HG03378 (cell line): Measurements from ENCODE around the gene MAN1A1.
"Not testable (repeated sequence)": the region's sequence is repeated elsewhere in the genome, so short reads cannot be mapped to it uniquely, and the experiment has no call there.

Experiments used
- ATAC-seq: cut with Tn5 transposase; IDR thresholded peaks from one replicate; pipeline ENCODE4 v1.9.1; 2021; ENCODE audit warnings: mild to moderate bottlenecking, moderate library complexity; ENCODE audit not compliant: unreplicated experiment

Gene MAN1A1

GRCh38 chr6:119307056-119307455 lies 42.5 kb downstream of the MAN1A1 start:
- no peak for ATAC-seq

GRCh38 chr6:119306396-119306968 lies 43.1 kb downstream of the MAN1A1 start:
- ATAC-seq, result no peak

GRCh38 chr6:119303164-119303887 lies 46.2 kb downstream of the MAN1A1 start:
- ATAC-seq, result no peak

GRCh38 chr6:119301429-119301828 lies 48.1 kb downstream of the MAN1A1 start:
- no peak for ATAC-seq

- no peak for ATAC-seq
Measured at GRCh38 chr6:119299694-119300093, 49.9 kb downstream of the MAN1A1 start.

GRCh38 chr6:119297049-119297448 lies 52.5 kb downstream of the MAN1A1 start:
- no peak for ATAC-seq

- ATAC-seq, result no peak
Measured at GRCh38 chr6:119296036-119297035, 53.2 kb downstream of the MAN1A1 start.

GRCh38 chr6:119294984-119295383 lies 54.6 kb downstream of the MAN1A1 start:
- peak; percentile 76 for ATAC-seq

GRCh38 chr6:119291060-119291459 lies 58.5 kb downstream of the MAN1A1 start:
- not testable (repeated sequence) for ATAC-seq

- ATAC-seq, result no peak
Measured at GRCh38 chr6:119290306-119290705, 59.3 kb downstream of the MAN1A1 start.

GRCh38 chr6:119289651-119290050 lies 59.9 kb downstream of the MAN1A1 start:
- no peak for ATAC-seq

GRCh38 chr6:119285908-119286625 lies 63.5 kb downstream of the MAN1A1 start:
- no peak for ATAC-seq

- ATAC-seq, result no peak
Measured at GRCh38 chr6:119284861-119285521, 64.6 kb downstream of the MAN1A1 start.

- ATAC-seq, result no peak
Measured at GRCh38 chr6:119283979-119284545, 65.5 kb downstream of the MAN1A1 start.

GRCh38 chr6:119283214-119283613 lies 66.3 kb downstream of the MAN1A1 start:
- no peak for ATAC-seq

- no peak for ATAC-seq
Measured at GRCh38 chr6:119280668-119281067, 68.9 kb downstream of the MAN1A1 start.

GRCh38 chr6:119280080-119280479 lies 69.5 kb downstream of the MAN1A1 start:
- ATAC-seq, result no peak

GRCh38 chr6:119278625-119279024 lies 70.9 kb downstream of the MAN1A1 start:
- no peak for ATAC-seq

GRCh38 chr6:119277052-119277451 lies 72.5 kb downstream of the MAN1A1 start:
- no peak for ATAC-seq

- no peak for ATAC-seq
Measured at GRCh38 chr6:119276211-119276610, 73.3 kb downstream of the MAN1A1 start.
